HepG2 (cell line): ENCODE results near the gene AGER. TPM values are rescaled to one million over a fixed set of nuclear protein-coding genes. Genes with fewer than 3 reads are reported as not detected.
A peak's percentile ranks its signal among the peaks of the same experiment; 100 is the strongest.

Source experiments
- BRD4 ChIP-seq: sonication (generic); formaldehyde crosslinking; IDR thresholded peaks from 2 replicates; pipeline ENCODE4 v1.4.0; 2020; ENCODE audit warnings: missing genetic modification reagents
- ERF ChIP-seq: IDR thresholded peaks from 2 replicates; pipeline ENCODE4 v1.6.1; 2018; ENCODE audit warnings: missing biosample characterization, missing genetic modification reagents
- FOXC1 ChIP-seq: sonication (generic); formaldehyde crosslinking; IDR thresholded peaks from 2 replicates; pipeline ENCODE4 v1.8.0; 2022; ENCODE audit warnings: mild to moderate bottlenecking, missing genetic modification reagents, borderline replicate concordance
- HMG20B ChIP-seq: conservative IDR thresholded peaks from 2 replicates; pipeline ENCODE4 v1.6.1; 2016; ENCODE audit warnings: missing genetic modification reagents, missing compliant biosample characterization
- HNRNPK ChIP-seq: fragments of 200-400 bp; formaldehyde crosslinking; IDR thresholded peaks from 2 replicates; pipeline ENCODE4 v1.6.1; 2018; ENCODE audit warnings: low read length, low read depth, moderate library complexity, mild to moderate bottlenecking; ENCODE audit not compliant: poor library complexity, severe bottlenecking
- KDM3A ChIP-seq: IDR thresholded peaks from 2 replicates; pipeline ENCODE4 v1.6.1; 2018; ENCODE audit warnings: low read depth, missing compliant biosample characterization
- MXI1 ChIP-seq: IDR thresholded peaks from 3 replicates; pipeline ENCODE4 v1.6.1; 2012; ENCODE audit warnings: low read depth, low read length, inconsistent platforms, borderline replicate concordance
- TGIF2 ChIP-seq: IDR thresholded peaks from 2 replicates; pipeline ENCODE4 v1.6.1; 2016; ENCODE audit warnings: control low read depth, missing compliant biosample characterization
- ZBTB20 ChIP-seq: sonication (generic); formaldehyde crosslinking; IDR thresholded peaks from 2 replicates; pipeline ENCODE4 v1.8.1; 2023; ENCODE audit warnings: missing genetic modification reagents, low read depth, mild to moderate bottlenecking, borderline replicate concordance
- ZFP1 ChIP-seq: IDR thresholded peaks from 2 replicates; pipeline ENCODE4 v1.6.1; 2016
- ZFP36L1 ChIP-seq: sonication (generic); formaldehyde crosslinking; IDR thresholded peaks from 2 replicates; pipeline ENCODE4 v1.8.0; 2022; ENCODE audit warnings: mild to moderate bottlenecking, missing genetic modification reagents, moderate library complexity
- ZFP90 ChIP-seq: sonication (generic); formaldehyde crosslinking; IDR thresholded peaks from 2 replicates; pipeline ENCODE4 v1.8.0; 2022; ENCODE audit warnings: missing genetic modification reagents, mild to moderate bottlenecking, inconsistent platforms, borderline replicate concordance
- ZMYM3 ChIP-seq: sonication (generic); formaldehyde crosslinking; IDR thresholded peaks from 2 replicates; pipeline ENCODE4 v1.5.1; 2020; ENCODE audit warnings: mild to moderate bottlenecking, missing genetic modification reagents
- ZNF10 ChIP-seq: sonication (generic); formaldehyde crosslinking; IDR thresholded peaks from 2 replicates; pipeline ENCODE4 v1.4.0; 2020; ENCODE audit warnings: mild to moderate bottlenecking, low read depth, missing genetic modification reagents, borderline replicate concordance
- ZNF251 ChIP-seq: sonication (generic); formaldehyde crosslinking; IDR thresholded peaks from 2 replicates; pipeline ENCODE4 v1.9.0; 2021; ENCODE audit warnings: mild to moderate bottlenecking, missing genetic modification reagents
- ZNF317 ChIP-seq: sonication (generic); formaldehyde crosslinking; IDR thresholded peaks from 2 replicates; pipeline ENCODE4 v1.5.0; 2020; ENCODE audit warnings: mild to moderate bottlenecking, missing genetic modification reagents
- ZNF382 ChIP-seq: sonication (generic); formaldehyde crosslinking; IDR thresholded peaks from 2 replicates; pipeline ENCODE4 v1.5.0; 2020; ENCODE audit warnings: missing genetic modification reagents, mild to moderate bottlenecking, borderline replicate concordance
- ZNF549 ChIP-seq: sonication (generic); formaldehyde crosslinking; IDR thresholded peaks from 2 replicates; pipeline ENCODE4 v1.5.0; 2020; ENCODE audit warnings: missing genetic modification reagents
- polyA plus RNA-seq, 8 experiments: library from polyadenylated mRNA; depleted of rRNA in 3 of 8; stranded (reverse) in 7 of 8; unstranded in 1 of 8; fragments of >200 nt; fragmentation: Illumina TruSeq in 4 of 8; extraction: Trizol in 4 of 8; gene quantifications; 2 replicates each; pipeline versions ENCODE4 v1.2.1 to v1.2.3, GENCODE V29; 2011 to 2016; ENCODE audit warnings: low read depth in 4 of 8, missing spikeins in 1 of 8, mixed read lengths in 1 of 8; ENCODE audit not compliant: insufficient read depth in 1 of 8
- total RNA-seq, 5 experiments: library from RNA; depleted of rRNA; stranded (reverse); fragments of >200 nt; fragmentation: Illumina TruSeq; extraction: Trizol; gene quantifications; 2 replicates each; pipeline ENCODE4 v1.2.3, GENCODE V29; 2016; ENCODE audit warnings: low read depth in 1 of 5
- TF ChIP-seq, protein P1 (sequence below): IDR thresholded peaks from 2 replicates; pipeline ENCODE4 v1.4.0; 2020; ENCODE audit warnings: mild to moderate bottlenecking, missing genetic modification reagents
- TF ChIP-seq, protein P2 (sequence below): sonication (generic); formaldehyde crosslinking; conservative IDR thresholded peaks from 2 replicates; pipeline ENCODE4 v1.4.0; 2020; ENCODE audit warnings: mild to moderate bottlenecking, missing genetic modification reagents, moderate library complexity
- TF ChIP-seq, protein P3 (sequence below): sonication (generic); formaldehyde crosslinking; IDR thresholded peaks from 2 replicates; pipeline ENCODE4 v1.5.1; 2020; ENCODE audit warnings: mild to moderate bottlenecking, moderate library complexity, missing genetic modification reagents

The AGER gene
- total and polyA plus RNA-seq, 2 of the 13 experiments (the other 11 are each of a cell fraction or from before 2014, with no cell fraction given) = 1.9 to 5.1 TPM

DNA sequence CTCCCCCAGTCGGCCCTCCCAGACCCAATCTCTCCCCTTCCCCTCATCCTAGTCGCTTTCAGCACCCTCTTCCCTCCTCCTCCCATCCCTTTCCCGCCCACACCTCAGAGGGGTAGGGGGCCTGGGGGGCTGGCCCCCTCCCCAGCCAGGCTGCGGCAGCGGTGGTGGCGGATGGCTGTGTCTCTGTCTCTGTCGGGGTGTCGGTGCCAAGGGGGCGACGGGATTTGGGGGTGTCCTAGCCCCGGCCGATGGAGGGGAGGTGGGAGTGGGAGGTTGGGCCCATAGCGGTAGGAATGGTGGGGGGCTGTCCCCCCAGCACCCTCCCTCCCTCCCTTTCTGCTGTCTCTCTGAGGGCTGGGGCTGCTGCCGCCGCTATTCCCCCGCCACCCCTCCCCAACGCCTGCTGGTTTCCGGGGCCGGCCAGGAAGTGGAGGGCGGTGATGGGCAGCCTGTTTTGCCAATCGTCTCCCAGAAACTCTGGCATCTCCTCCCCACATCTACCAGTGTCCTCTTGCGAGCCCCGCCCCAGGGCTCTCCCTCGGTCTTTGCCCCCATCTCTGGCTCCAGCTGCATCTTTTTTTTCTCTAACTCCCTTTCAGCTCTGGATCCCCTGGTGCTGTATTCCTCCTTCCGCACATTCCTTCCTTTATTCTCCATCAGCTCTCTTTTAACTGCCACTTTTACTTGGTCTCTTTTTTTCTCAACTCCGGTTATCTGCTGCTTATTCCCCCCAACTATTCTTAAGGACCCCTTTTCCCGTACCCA, 8.2 kb downstream of the AGER start, which contains the start of gene AGPAT1 (continued):
- TF ChIP-seq ZFP36L1 (no peak), ERF (CRISPR knock-in tag) (peak; percentile 46; the same call in 1 of the 2 replicates), FOXC1 (0 out of 2 replicates have a peak, but pooled peaks have one; percentile 33), TGIF2 (CRISPR knock-in tag) (peak; percentile 34), ZNF317 (CRISPR knock-in tag) (peak; percentile 43; the same call in 1 of the 2 replicates), ZNF382 (no peak), MXI1 (peak; percentile 46; the same call in 1 of the 3 replicates), ZNF10 (CRISPR knock-in tag) (no peak), ZMYM3 (CRISPR knock-in tag) (0 out of 2 replicates have a peak, but pooled peaks have one; percentile 30), ZFP1 (CRISPR knock-in tag) (peak; percentile 24; the same call in 1 of the 2 replicates), BRD4 (0 out of 2 replicates have a peak, but pooled peaks have one; percentile 31), ZNF549 (CRISPR knock-in tag) (no peak), ZNF251 (no peak), ZBTB20 (CRISPR knock-in tag) (peak; percentile 85; the same call in 1 of the 2 replicates), HNRNPK (peak; percentile 98), ZFP90 (CRISPR knock-in tag) (peak; percentile 55; the same call in 1 of the 2 replicates), KDM3A (CRISPR knock-in tag) (peak; percentile 59; the same call in 1 of the 2 replicates), HMG20B (no peak)
- TF ChIP-seq, protein P1, sequence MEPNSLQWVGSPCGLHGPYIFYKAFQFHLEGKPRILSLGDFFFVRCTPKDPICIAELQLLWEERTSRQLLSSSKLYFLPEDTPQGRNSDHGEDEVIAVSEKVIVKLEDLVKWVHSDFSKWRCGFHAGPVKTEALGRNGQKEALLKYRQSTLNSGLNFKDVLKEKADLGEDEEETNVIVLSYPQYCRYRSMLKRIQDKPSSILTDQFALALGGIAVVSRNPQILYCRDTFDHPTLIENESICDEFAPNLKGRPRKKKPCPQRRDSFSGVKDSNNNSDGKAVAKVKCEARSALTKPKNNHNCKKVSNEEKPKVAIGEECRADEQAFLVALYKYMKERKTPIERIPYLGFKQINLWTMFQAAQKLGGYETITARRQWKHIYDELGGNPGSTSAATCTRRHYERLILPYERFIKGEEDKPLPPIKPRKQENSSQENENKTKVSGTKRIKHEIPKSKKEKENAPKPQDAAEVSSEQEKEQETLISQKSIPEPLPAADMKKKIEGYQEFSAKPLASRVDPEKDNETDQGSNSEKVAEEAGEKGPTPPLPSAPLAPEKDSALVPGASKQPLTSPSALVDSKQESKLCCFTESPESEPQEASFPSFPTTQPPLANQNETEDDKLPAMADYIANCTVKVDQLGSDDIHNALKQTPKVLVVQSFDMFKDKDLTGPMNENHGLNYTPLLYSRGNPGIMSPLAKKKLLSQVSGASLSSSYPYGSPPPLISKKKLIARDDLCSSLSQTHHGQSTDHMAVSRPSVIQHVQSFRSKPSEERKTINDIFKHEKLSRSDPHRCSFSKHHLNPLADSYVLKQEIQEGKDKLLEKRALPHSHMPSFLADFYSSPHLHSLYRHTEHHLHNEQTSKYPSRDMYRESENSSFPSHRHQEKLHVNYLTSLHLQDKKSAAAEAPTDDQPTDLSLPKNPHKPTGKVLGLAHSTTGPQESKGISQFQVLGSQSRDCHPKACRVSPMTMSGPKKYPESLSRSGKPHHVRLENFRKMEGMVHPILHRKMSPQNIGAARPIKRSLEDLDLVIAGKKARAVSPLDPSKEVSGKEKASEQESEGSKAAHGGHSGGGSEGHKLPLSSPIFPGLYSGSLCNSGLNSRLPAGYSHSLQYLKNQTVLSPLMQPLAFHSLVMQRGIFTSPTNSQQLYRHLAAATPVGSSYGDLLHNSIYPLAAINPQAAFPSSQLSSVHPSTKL (CRISPR knock-in tag) = 0 out of 2 replicates have a peak, but pooled peaks have one; percentile 22
- TF ChIP-seq, protein P2, sequence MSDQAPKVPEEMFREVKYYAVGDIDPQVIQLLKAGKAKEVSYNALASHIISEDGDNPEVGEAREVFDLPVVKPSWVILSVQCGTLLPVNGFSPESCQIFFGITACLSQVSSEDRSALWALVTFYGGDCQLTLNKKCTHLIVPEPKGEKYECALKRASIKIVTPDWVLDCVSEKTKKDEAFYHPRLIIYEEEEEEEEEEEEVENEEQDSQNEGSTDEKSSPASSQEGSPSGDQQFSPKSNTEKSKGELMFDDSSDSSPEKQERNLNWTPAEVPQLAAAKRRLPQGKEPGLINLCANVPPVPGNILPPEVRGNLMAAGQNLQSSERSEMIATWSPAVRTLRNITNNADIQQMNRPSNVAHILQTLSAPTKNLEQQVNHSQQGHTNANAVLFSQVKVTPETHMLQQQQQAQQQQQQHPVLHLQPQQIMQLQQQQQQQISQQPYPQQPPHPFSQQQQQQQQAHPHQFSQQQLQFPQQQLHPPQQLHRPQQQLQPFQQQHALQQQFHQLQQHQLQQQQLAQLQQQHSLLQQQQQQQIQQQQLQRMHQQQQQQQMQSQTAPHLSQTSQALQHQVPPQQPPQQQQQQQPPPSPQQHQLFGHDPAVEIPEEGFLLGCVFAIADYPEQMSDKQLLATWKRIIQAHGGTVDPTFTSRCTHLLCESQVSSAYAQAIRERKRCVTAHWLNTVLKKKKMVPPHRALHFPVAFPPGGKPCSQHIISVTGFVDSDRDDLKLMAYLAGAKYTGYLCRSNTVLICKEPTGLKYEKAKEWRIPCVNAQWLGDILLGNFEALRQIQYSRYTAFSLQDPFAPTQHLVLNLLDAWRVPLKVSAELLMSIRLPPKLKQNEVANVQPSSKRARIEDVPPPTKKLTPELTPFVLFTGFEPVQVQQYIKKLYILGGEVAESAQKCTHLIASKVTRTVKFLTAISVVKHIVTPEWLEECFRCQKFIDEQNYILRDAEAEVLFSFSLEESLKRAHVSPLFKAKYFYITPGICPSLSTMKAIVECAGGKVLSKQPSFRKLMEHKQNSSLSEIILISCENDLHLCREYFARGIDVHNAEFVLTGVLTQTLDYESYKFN (CRISPR knock-in tag) = peak; percentile 73
- TF ChIP-seq, protein P3, sequence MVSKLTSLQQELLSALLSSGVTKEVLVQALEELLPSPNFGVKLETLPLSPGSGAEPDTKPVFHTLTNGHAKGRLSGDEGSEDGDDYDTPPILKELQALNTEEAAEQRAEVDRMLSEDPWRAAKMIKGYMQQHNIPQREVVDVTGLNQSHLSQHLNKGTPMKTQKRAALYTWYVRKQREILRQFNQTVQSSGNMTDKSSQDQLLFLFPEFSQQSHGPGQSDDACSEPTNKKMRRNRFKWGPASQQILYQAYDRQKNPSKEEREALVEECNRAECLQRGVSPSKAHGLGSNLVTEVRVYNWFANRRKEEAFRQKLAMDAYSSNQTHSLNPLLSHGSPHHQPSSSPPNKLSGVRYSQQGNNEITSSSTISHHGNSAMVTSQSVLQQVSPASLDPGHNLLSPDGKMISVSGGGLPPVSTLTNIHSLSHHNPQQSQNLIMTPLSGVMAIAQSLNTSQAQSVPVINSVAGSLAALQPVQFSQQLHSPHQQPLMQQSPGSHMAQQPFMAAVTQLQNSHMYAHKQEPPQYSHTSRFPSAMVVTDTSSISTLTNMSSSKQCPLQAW (CRISPR knock-in tag) = no peak
